Naive thymus-derived CD8-positive, alpha-beta T cell (primary cell): Measurements from ENCODE around the gene EPM2A. TPM values are rescaled to one million over a fixed set of nuclear protein-coding genes. Genes with fewer than 3 reads are reported as not detected.
"Not testable (repeated sequence)": the region's sequence is repeated elsewhere in the genome, so short reads cannot be mapped to it uniquely, and the experiment has no call there.

Experiments used
- ATAC-seq, 2 donors: fragments of 150-1000 bp; cut with Tn5 transposase in 1 of 2; sonication (Bioruptor Pico), chemical (Tn5 transposase) in 1 of 2; 1 replicate in 1 of 2; 2 replicates in 1 of 2; pipeline ENCODE4 v1.10.0; 2021; ENCODE audit warnings: mild to moderate bottlenecking in 2 of 2, moderate library complexity in 2 of 2
- POLR2A ChIA-PET: fragments of 350-600 bp; sonication (Branson Sonifier 250); formaldehyde crosslinking; loops from one replicate; lab custom pipeline; 2021; ENCODE audit warnings: antibody characterized with exemption; lab: Charles Lee
- DNase-seq, 10 donors: peaks; one replicate each; pipeline versions ENCODE4 v3.0.0 to v3.0.0-alpha.2; 2020 to 2022
- H3K27ac Mint-ChIP-seq, 10 donors: one replicate each; pipeline ENCODE4 v1.8.0; 2020 to 2022; ENCODE audit warnings: mild to moderate bottlenecking in 10 of 10, mixed read lengths in 10 of 10, moderate library complexity in 4 of 10, inconsistent platforms in 1 of 10
- H3K27me3 Mint-ChIP-seq, 5 donors: one replicate each; pipeline ENCODE4 v1.8.0; 2021 to 2022; ENCODE audit warnings: mixed read lengths in 5 of 5
- H3K36me3 Mint-ChIP-seq, 3 donors: one replicate each; pipeline ENCODE4 v1.8.0; 2020 to 2022; ENCODE audit warnings: mixed read lengths in 3 of 3, mild to moderate bottlenecking in 2 of 3, inconsistent platforms in 1 of 3
- H3K4me1 Mint-ChIP-seq, 4 donors: one replicate each; pipeline ENCODE4 v1.8.0; 2021 to 2022; ENCODE audit warnings: mixed read lengths in 4 of 4
- H3K4me3 Mint-ChIP-seq, 10 donors: one replicate each; pipeline ENCODE4 v1.8.0; 2020 to 2022; ENCODE audit warnings: mild to moderate bottlenecking in 10 of 10, mixed read lengths in 10 of 10, moderate library complexity in 6 of 10, inconsistent platforms in 1 of 10
- H3K9me3 Mint-ChIP-seq, 9 donors: one replicate each; pipeline ENCODE4 v1.8.0; 2020 to 2022; ENCODE audit warnings: mixed read lengths in 9 of 9, mild to moderate bottlenecking in 3 of 9, inconsistent platforms in 1 of 9, moderate library complexity in 1 of 9
- polyA plus RNA-seq, 3 donors: library from polyadenylated mRNA; unstranded; fragments of 300-500 nt; fragmentation: Illumina TruSeq; gene quantifications; one replicate each; pipeline ENCODE4 v1.2.3, GENCODE V29; 2021
- total RNA-seq, 8 experiments: library from RNA in 2 of 8; stranded (reverse) in 2 of 8; gene quantifications; one replicate each; pipeline ENCODE4 v1.2.3 and lab custom pipeline; 2021 to 2026

Gene EPM2A
- total and polyA plus RNA-seq, 5 experiments from 2014 or later: 4.6 to 16.5 (median 8.4) TPM

- H3K27me3 Mint-ChIP-seq: no peaks in the 10 kb centered on the region
- POLR2A ChIA-PET: interaction anchor here (1.2 kb wide), 1 partner anchor 31 kb away, joined by 4 read pairs; the partner anchor contains the start of gene EPM2A
- ATAC-seq (no peak), DNase-seq (peak in 2 of 10 donors; percentile 1 to 7)
- peaks cover 5 to 12% (median 8%) of the 10 kb centered on the region in 4 donors for H3K4me1 Mint-ChIP-seq
- H3K9me3 Mint-ChIP-seq: peaks cover 0 to 3% (median 0%) of the 10 kb centered on the region in 9 donors
- H3K27ac Mint-ChIP-seq: no peak overlapping the region
- H3K36me3 Mint-ChIP-seq: peaks cover 13 to 19% (median 14%) of the 10 kb centered on the region in 3 donors
- H3K4me3 Mint-ChIP-seq: no peak overlapping the region
Measured at GRCh38 chr6:145704143-145704781, 31.1 kb downstream of the EPM2A start.

DNA sequence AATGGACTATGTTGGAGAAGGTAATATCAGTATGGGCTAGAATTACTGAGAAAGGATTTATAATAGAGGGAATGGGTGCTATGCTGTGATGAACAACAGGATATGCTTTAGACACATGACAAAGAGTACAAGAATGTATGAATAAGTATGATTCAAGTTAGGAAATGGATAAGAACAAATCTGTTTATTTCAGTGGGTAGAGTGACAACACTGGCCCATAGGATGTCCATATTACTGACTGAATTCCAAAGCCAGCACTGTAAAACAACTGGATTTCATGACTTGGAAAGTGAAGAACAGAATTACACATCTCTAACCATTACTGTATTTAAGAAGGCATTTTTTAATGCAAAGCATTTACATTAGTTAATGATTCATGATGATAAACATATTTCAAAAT is 35.9 kb downstream of the EPM2A start:
- DNase-seq (no peak), ATAC-seq (no peak)
- no peak overlapping the region for H3K4me3 Mint-ChIP-seq
- no peak overlapping the region for H3K27ac Mint-ChIP-seq
- H3K27me3 Mint-ChIP-seq: no peaks in the 10 kb centered on the region
- H3K9me3 Mint-ChIP-seq: peaks cover 0 to 15% (median 10%) of the 10 kb centered on the region in 9 donors
- POLR2A ChIA-PET: no interaction called here
- peaks cover 11 to 21% (median 16%) of the 10 kb centered on the region in 3 donors for H3K36me3 Mint-ChIP-seq
- peaks cover 0 to 6% (median 0%) of the 10 kb centered on the region in 4 donors for H3K4me1 Mint-ChIP-seq

DNA sequence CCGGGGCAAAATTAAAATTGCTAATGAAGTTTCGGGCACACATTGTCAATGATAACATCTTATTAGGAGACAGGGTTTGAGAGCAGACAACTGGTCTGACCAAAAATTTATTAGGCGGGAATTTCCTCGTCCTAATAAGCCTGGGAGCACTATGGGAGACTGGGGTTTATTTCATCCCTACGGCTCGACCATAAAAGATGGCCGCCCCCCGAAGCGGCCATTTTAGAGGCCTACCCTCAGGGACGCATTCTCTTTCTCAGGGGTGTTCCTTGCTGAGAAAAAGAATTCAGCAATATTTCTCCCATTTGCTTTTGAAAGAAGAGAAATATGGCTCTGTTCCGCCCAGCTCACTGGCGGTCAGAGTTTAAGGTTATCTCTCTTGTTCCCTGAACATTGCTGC is 37.9 kb downstream of the EPM2A start:
- H3K27me3 Mint-ChIP-seq, POLR2A ChIA-PET, ATAC-seq, H3K27ac Mint-ChIP-seq, H3K4me1 Mint-ChIP-seq, H3K4me3 Mint-ChIP-seq, DNase-seq: not testable (repeated sequence)
- Mint-ChIP-seq H3K36me3 (peaks cover 13 to 27% (median 16%) of the 10 kb centered on the region in 3 donors), H3K9me3 (peaks cover 0 to 22% (median 10%) of the 10 kb centered on the region in 9 donors)

DNA sequence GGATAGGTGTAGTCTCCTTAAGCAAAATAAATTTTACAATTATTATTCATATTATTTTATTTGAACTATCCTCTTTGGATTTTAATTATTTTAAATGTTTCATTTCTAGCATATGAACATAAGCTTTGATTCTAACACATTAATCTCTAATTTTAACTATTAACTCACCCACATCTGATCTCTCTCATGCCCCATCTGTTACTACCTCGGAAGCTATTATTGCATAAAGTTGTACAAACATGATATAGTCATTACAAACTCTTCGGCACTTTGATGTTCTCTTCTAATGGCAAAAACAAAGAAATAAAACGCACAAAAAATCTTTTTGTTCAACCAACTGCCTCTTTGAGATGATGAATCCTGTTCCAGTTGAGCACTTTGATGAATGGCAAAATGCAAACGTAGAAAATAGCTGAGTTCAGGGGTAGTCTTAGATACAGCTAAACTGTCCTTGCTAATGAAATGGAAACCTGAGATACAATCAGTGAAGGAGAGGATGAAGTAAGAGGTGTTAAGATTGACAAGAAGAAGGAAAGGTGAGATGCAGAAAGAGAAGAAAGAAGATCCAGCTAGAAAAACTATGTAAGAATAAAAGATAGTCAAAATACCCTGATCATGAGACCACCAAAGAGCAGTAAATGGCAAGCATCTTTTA is 41.1 kb downstream of the EPM2A start:
- ATAC-seq (no peak), DNase-seq (no peak)
- POLR2A ChIA-PET: no interaction called here
- peaks cover 7 to 25% (median 16%) of the 10 kb centered on the region in 3 donors for H3K36me3 Mint-ChIP-seq
- H3K4me1 Mint-ChIP-seq: peaks cover 0 to 2% (median 0%) of the 10 kb centered on the region in 4 donors
- no peak overlapping the region for H3K4me3 Mint-ChIP-seq
- H3K9me3 Mint-ChIP-seq: peaks cover 0 to 22% (median 10%) of the 10 kb centered on the region in 9 donors
- no peak overlapping the region for H3K27ac Mint-ChIP-seq
- H3K27me3 Mint-ChIP-seq: no peaks in the 10 kb centered on the region

DNA sequence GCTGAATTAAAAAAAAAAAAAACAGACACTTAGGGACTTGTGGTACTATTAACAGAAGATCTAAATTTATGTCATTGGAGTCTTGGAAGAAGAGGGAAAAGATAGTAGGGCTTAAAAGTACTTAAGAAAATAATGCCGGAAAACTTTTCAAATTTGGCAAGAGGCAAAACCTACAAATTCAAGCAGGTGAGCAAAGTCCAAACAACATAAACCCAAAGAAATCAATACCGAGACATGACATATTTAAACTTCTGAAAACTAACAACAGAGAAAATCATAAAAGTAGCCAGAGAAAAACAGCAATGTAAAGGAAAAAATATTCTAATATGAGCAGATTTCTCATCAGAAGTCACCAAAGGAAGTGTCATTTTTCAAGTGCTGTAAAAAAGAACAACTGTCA is 44.4 kb downstream of the EPM2A start:
- DNase-seq: no peak
- no peak overlapping the region for H3K4me3 Mint-ChIP-seq
- POLR2A ChIA-PET: no interaction called here
- ATAC-seq: no peak
- no peaks in the 10 kb centered on the region for H3K27me3 Mint-ChIP-seq
- H3K4me1 Mint-ChIP-seq: peaks cover 0 to 2% (median 0%) of the 10 kb centered on the region in 4 donors
- H3K27ac Mint-ChIP-seq: no peak overlapping the region
- peaks cover 0 to 8% (median 0%) of the 10 kb centered on the region in 9 donors for H3K9me3 Mint-ChIP-seq
- peaks cover 3 to 12% (median 12%) of the 10 kb centered on the region in 3 donors for H3K36me3 Mint-ChIP-seq

GRCh38 chr6:145689529-145689928 is 45.8 kb downstream of the EPM2A start:
- DNase-seq: no peak
- Mint-ChIP-seq H3K27me3 (no peaks in the 10 kb centered on the region), H3K27ac (no peak overlapping the region), H3K9me3 (peaks cover 0 to 8% (median 0%) of the 10 kb centered on the region in 9 donors), H3K4me3 (no peak overlapping the region), H3K36me3 (peaks cover 16 to 23% (median 18%) of the 10 kb centered on the region in 3 donors), H3K4me1 (peaks cover 0 to 3% (median 0%) of the 10 kb centered on the region in 4 donors)
- no peak for ATAC-seq
- POLR2A ChIA-PET: no interaction called here

GRCh38 chr6:145688493-145688905 is 46.8 kb downstream of the EPM2A start:
- Mint-ChIP-seq H3K4me1 (peaks cover 0 to 3% (median 0%) of the 10 kb centered on the region in 4 donors), H3K4me3 (no peak overlapping the region), H3K36me3 (peaks cover 26 to 33% (median 26%) of the 10 kb centered on the region in 3 donors), H3K9me3 (peaks cover 0 to 8% (median 0%) of the 10 kb centered on the region in 9 donors), H3K27ac (no peak overlapping the region), H3K27me3 (no peaks in the 10 kb centered on the region)
- POLR2A ChIA-PET: interaction anchor here (0.7 kb wide), 1 partner anchor 9 kb away, joined by 3 read pairs; no protein-coding TSS in a partner anchor
- no peak for DNase-seq
- no peak for ATAC-seq

- Mint-ChIP-seq H3K27me3 (no peaks in the 10 kb centered on the region), H3K36me3 (peaks cover 33 to 45% (median 42%) of the 10 kb centered on the region in 3 donors), H3K27ac (no peak overlapping the region), H3K9me3 (peaks cover 0 to 12% (median 6%) of the 10 kb centered on the region in 9 donors), H3K4me1 (peaks cover 0 to 3% (median 0%) of the 10 kb centered on the region in 4 donors), H3K4me3 (no peak overlapping the region)
- DNase-seq: no peak
- ATAC-seq: no peak
- POLR2A ChIA-PET: no interaction called here
Measured at GRCh38 chr6:145685932-145686331, 49.4 kb downstream of the EPM2A start.

DNA sequence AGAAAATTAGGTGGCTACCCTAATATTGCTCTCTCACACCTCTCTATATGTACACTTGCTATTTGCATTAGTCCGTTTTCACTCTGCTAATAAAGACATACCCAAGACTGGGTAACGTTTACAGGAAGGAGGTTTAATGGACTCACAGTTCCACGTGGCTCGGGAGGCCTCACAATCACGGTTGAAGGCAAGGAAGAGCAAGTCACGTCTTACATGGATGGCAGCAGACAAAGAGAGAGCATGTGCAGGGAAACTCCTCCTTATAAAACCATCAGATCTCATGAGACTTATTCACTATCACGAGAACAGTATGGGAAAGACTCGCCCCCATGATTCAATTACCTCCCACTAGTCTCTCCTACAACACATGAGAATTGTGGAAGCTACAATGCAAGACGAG is 53.4 kb downstream of the EPM2A start:
- Mint-ChIP-seq H3K27me3 (no peaks in the 10 kb centered on the region), H3K36me3 (peaks cover 40 to 72% (median 68%) of the 10 kb centered on the region in 3 donors), H3K27ac (no peak overlapping the region), H3K4me1 (peaks cover 0 to 7% (median 0%) of the 10 kb centered on the region in 4 donors), H3K9me3 (peaks cover 0 to 38% (median 14%) of the 10 kb centered on the region in 9 donors), H3K4me3 (no peak overlapping the region)
- POLR2A ChIA-PET: no interaction called here
- DNase-seq: no peak
- ATAC-seq: no peak

GRCh38 chr6:145673504-145673903 is 61.8 kb downstream of the EPM2A start:
- H3K4me3 Mint-ChIP-seq: no peak overlapping the region
- H3K36me3 Mint-ChIP-seq: peaks cover 40 to 78% (median 69%) of the 10 kb centered on the region in 3 donors
- no peak overlapping the region for H3K27ac Mint-ChIP-seq
- no peak for ATAC-seq
- H3K9me3 Mint-ChIP-seq: peaks cover 0 to 27% (median 14%) of the 10 kb centered on the region in 9 donors
- H3K27me3 Mint-ChIP-seq: no peaks in the 10 kb centered on the region
- DNase-seq: no peak
- H3K4me1 Mint-ChIP-seq: peaks cover 0 to 9% (median 3%) of the 10 kb centered on the region in 4 donors
- POLR2A ChIA-PET: no interaction called here

- POLR2A ChIA-PET: no interaction called here
- no peak overlapping the region for H3K4me3 Mint-ChIP-seq
- H3K27ac Mint-ChIP-seq: no peak overlapping the region
- no peak for ATAC-seq
- no peaks in the 10 kb centered on the region for H3K27me3 Mint-ChIP-seq
- H3K9me3 Mint-ChIP-seq: peaks cover 0 to 13% (median 2%) of the 10 kb centered on the region in 9 donors
- H3K4me1 Mint-ChIP-seq: peaks cover 0 to 9% (median under 1%) of the 10 kb centered on the region in 4 donors
- peaks cover 17 to 50% (median 43%) of the 10 kb centered on the region in 3 donors for H3K36me3 Mint-ChIP-seq
- DNase-seq: no peak
Measured at GRCh38 chr6:145670311-145670710, 65.0 kb downstream of the EPM2A start.

DNA sequence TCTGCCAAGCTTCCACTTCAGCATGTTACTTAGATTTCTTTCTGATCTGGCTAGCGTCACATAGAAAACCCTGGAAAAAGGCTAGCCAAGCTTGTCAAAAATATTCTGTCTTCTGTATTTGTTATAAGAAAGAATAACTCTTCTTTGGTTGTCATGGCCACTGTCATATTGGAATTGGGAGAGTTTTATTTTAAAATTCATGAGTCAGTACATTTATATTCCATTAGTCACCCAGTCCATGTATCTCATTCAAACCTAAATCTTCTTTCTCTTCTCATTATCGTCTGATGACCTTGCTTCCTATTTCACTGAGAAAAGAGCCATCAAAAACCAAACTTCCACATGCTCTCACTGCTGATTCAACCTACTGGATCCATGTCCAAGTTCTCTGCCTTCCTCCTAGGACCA is 65.7 kb downstream of the EPM2A start:
- H3K27me3 Mint-ChIP-seq: no peaks in the 10 kb centered on the region
- peaks cover 0 to 6% (median 2%) of the 10 kb centered on the region in 9 donors for H3K9me3 Mint-ChIP-seq
- peaks cover 14 to 47% (median 36%) of the 10 kb centered on the region in 3 donors for H3K36me3 Mint-ChIP-seq
- no peak overlapping the region for H3K27ac Mint-ChIP-seq
- POLR2A ChIA-PET: no interaction called here
- peaks cover 0 to 6% (median 0%) of the 10 kb centered on the region in 4 donors for H3K4me1 Mint-ChIP-seq
- DNase-seq (no peak), ATAC-seq (no peak)
- H3K4me3 Mint-ChIP-seq: no peak overlapping the region

GRCh38 chr6:145668844-145669243 is 66.5 kb downstream of the EPM2A start:
- DNase-seq: no peak
- peaks cover 7 to 39% (median 29%) of the 10 kb centered on the region in 3 donors for H3K36me3 Mint-ChIP-seq
- POLR2A ChIA-PET: no interaction called here
- no peaks in the 10 kb centered on the region for H3K27me3 Mint-ChIP-seq
- H3K9me3 Mint-ChIP-seq: peaks cover 0 to 4% (median 1%) of the 10 kb centered on the region in 9 donors
- H3K4me1 Mint-ChIP-seq: no peaks in the 10 kb centered on the region
- ATAC-seq: no peak
- no peak overlapping the region for H3K27ac Mint-ChIP-seq
- H3K4me3 Mint-ChIP-seq: no peak overlapping the region
